IPS DF 19.7 (cell line): Measurements from ENCODE around the gene KLHL25.

Experiments used
- DNase-seq: peaks from one replicate; pipeline ENCODE4 v3.0.0-alpha.2; 2013; ENCODE audit warnings: low read depth, low spot score

The KLHL25 gene

DNA sequence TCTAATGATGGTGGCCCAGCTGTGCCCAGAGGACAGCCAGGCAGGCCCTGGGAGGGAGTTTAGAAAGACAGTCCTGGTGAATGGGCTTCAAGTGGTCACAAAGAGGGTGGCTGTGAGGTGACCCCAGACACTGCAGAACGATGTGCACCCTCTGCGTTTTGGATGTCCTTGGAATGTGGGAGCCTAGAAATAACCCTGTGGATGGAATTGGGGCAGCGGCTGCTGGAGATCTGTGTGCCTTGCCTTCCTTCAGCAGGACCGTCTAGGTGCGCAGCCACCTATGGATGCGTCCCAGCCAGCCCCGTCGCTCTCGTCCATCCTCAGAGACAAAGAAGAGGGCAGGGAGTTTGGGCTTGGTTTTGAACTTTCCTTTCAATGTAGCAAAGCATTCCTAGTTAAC is 46.5 kb downstream of the KLHL25 start:
- no peak for DNase-seq

DNA sequence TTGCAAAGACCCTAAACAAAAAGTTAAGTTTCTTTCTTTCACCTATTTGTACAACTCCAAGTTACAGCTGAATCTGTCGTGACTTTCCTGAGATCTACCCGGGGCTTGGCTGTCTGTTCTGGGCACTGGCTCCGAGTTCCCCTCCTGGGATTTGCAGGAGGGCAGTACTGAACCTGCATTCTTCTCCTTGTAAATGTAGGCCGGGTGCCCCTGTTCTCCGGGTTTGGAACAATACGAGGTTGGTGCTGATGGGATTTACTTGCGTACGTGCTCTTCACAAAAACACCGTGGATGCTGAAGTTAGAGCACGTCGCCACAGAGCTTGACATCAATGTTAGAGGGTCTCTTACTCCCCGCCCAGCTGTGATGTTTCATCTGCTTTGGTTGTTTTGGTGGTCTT is 48.1 kb downstream of the KLHL25 start:
- DNase-seq = no peak

DNA sequence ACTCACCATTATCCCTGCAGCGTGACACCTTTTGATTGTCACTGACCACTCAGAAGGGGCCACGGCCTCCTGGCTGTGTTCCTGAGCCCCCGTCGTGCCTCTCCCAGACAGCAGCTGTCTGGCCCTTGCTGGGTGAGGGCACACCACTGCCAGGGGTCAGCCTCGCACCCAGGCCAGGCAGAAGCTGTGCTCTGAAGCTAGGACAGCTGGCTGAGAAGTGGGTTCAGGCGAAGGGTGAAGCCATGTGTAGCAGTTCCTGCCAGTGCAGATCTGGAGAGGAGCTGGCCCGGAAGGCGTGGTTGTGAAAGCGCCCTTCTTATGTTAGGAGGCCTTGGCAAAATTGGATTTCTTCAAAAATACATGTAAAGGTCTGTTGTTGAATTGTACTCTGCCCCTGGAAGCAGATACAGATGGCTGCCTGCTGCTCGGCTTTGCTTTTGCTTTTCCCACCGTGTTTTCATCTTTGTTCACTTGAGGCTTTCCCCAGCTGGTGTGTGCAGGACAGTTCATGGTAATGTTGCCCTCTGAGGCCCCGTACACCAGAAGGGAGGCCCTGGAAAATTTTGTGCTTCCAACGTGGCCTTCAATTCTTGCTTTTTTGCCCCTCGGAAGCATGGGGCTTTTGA is 49.1 kb downstream of the KLHL25 start:
- no peak for DNase-seq

DNA sequence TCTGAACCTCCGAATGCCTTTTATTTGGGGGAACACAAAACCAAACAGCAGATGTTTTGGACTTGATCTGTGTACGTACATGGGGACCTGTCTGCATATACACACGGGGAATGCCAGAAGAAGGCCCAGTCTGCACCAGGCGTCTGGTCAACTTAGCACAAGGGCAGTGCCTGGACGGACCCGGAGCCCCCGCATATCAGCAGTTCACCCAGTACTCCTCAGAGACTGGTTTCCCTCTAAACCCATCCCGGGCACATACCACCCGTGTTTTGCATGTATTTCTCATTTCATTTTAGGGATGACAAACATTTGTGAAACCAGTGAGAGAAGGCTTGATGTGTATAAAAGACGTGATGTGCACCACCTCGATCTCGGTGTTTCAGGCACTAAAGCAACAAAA is 49.7 kb downstream of the KLHL25 start:
- no peak for DNase-seq

DNA sequence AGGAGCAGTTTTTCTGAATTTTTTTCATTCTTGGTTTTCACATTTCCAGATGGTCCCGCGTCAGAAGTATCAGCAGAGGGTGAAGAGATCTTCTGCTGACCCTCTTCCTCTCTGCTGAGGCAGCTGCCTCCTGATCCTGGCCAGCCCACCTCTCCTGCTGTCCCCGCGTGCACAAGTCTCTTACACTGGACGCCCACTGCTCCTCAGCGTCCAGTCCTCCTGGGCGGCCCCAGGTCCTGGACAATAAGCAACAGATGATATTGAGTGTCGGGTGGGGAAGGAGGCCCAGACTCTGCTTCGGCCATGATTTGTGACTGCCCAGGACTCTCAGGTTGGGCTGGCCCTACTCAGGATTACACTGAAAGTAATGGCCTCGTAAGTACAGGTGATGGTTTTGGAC is 50.1 kb downstream of the KLHL25 start:
- DNase-seq = no peak

DNA sequence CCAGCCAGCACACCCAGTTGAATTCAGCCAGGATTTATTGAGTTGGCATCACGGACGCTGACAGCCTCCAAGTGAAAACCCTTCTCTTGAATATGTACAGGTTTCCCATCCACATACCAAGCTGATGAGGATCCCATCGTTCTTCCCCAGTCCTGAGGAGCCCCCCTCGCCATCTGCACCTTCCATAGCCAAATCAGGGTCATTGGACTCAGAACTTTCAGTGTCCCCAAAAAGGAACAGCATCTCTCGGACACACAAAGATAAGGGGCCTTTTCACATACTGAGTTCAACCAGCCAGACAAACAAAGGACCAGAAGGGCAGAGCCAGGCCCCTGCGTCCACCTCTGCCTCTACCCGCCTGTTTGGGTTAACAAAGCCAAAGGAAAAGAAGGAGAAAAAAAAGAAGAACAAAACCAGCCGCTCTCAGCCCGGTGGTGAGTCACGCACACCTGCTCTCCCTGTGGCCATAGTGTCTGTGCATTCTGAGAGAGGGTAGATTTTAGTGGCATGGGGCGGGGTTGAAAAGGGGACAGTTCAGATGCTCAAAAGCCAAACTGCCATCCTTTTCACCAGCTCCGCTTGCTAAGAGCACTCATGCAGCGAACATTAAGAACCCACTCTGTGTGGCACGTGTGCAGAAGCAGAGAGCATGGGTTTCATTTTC is 51.2 kb downstream of the KLHL25 start:
- DNase-seq = no peak

DNA sequence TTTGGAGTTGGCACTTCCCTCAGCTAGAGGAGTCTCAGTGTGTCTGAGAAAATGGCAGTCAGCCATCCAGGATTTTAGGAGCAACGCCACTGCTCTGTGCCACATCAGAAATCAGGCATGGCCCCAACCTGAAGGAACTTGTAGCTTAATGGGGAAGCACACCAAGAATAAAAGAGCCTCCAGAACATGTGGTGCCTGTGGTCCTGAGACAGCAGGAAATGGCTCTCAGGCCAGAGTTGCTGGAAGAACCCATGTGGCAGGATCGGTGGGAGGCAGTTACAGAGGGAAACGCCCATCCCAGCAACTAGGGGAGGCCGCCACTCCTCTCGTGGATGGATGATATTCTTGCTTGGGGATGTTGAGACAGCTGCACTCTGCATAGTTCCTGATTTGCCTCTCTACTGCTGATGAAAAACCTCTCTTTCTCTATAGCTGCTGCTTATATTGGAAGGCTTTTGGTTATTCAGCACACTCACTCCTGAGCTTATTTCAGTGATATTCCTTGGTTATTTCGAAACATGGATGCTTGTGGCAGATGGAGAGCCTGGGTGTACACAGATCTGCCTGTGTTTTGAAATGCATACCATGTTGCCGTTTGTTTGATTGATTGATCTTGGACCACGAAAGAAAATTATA is 52.4 kb downstream of the KLHL25 start:
- no peak for DNase-seq

DNA sequence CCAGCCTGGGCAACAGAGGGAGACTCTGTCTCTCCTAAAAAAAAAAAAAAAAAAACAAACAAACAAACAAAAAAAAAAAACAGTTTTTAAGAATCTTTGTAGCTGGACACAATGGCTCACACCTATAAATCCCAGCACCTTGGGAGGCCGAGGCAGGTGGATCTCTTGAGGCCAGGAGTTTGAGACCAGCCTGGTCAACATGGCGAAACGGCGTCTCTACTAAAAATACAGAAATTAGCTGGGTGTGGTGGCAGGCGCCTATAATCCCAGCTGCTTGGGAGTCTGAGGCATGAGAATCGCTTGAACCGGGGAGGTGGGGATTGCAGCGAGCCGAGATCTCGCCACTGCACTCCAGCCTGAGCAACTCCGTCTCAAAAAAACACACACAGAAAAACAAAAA is 53.1 kb downstream of the KLHL25 start:
- DNase-seq = no peak

DNA sequence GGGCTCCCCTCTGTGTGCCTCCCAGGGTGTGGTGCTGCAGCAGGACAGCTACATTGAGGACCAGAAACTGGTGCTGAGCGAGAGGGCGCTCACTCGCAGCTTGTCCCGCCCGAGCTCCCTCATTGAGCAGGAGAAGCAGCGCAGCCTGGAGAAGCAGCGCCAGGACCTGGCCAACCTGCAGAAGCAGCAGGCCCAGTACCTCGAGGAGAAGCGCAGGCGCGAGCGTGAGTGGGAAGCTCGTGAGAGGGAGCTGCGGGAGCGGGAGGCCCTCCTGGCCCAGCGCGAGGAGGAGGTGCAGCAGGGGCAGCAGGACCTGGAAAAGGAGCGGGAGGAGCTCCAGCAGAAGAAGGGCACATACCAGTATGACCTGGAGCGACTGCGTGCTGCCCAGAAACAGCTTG is 53.7 kb downstream of the KLHL25 start:
- no peak for DNase-seq

DNA sequence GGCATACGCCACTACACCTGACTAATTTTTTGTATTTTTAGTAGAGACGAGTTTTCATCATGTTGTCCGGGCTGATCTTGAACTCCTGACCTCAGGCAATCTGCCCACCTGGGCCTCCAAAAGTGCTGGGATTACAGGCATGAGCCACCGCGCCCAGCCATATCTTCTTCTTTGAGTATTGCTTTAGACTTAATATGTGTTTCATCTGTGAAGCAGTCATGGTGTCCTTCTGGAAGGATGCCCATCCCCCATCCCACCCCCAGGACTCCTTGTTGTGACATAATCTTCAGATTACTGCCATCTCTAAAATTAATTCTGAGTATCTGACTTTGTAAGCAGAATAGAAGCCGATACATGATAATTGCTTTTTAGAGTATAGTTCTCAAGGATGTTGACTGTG is 57.7 kb downstream of the KLHL25 start:
- no peak for DNase-seq

DNA sequence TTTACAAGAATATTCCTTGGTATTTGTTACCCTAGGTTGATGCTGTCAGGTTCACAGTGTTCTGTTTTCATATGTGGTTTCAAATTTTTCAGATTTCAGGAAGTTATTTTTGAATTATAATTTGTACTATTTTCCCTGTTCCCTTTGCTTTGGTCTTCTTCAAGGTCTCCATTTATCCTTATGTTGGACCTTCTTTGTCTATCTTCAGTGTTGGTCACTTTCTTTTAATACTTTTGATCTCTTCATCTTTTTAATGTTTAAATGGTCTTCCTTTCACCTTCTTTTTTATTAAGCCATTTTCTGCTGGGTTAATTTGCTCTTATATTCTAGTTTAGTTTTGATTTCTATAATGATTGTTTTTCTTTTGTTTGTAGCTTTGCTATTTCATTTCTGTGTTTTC is 61.3 kb downstream of the KLHL25 start:
- DNase-seq = no peak

DNA sequence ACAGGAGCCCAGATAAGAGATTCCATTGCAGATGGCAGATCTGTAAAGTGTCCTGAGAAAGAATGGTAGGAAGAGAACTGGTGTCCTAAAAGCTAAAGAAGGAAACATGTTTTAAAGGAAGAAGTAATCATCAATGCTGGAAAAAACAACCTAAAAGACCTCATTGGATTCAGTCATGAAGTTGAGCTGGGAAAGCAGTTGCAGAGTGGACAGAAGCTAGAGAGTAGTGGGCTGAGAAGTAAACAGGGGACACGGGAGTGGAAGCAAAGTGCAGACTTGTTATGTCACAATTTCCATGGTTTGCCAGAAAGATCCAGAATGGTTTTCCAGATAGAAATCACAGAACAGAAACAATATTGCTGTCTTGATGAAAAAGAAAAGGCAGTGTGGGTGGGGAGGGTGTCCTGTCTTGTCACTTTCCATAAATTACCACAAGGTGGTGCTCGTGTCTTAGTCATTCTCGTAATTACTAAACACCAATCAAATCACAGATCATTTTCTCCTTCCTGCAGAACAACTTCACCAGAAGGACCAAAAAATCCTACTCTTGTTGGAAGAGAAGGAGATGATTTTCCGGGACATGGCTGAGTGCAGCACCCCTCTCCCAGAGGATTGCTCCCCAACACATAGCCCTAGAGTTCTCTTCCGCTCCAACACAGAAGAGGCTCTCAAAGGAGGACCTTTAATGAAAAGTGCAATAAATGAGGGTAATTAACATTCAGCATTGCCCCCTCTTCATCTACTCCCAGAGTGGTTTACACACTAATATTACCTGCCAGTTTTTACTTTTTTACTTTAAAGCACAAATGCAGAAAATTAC is 64.5 kb downstream of the KLHL25 start:
- DNase-seq = no peak

DNA sequence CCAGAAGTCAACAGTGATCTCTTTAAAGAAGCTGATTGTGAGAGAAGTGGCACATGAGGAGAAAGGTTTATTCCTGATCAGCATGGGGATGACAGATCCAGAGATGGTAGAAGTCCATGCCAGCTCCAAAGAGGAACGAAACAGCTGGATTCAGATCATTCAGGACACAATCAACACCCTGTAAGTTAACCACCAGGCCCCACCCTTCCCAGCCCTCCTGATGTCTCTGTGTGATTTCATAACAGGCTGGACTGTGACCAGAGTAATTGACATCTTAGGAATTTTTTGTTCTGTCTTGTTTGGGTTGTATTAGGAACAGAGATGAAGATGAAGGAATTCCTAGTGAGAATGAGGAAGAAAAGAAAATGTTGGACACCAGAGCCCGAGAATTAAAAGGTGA is 67.7 kb downstream of the KLHL25 start:
- no peak for DNase-seq

DNA sequence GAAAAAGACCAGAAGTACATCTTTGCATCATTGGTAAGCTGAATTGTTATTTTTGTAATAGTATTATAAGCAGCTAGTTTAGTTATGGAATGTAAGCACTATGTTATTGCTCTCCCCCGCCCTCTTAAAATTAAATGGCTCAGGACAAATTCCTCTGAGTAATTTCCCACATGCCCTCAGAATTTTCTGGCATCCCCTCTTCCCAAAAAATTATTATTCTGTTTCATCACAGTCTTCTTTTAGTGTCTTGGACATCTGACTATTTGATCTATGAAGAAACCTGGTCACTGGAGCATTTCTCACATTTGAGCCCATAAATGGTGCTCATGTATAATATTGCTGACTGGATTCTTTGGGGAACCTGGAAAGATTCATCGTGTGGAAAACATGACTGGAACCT is 68.3 kb downstream of the KLHL25 start:
- DNase-seq = no peak

DNA sequence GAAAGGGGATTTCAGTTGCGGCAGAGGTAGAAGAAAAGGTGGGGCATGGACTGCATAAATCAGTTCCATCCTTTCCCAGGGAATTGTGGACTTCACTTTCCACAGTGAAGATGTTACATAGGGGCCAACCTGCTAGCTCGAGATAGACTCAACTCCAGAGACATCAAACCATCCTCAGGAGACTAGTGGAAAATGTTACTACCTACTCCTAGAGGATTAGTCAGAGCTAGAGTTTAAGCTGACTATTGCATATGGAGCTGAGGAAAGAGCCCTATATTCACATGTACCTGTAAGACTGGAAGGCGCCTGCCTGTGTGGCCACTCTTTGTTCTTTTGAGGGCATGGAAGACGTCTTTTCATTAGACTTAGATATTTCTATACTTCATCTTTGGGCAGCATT is 69.2 kb downstream of the KLHL25 start:
- no peak for DNase-seq

DNA sequence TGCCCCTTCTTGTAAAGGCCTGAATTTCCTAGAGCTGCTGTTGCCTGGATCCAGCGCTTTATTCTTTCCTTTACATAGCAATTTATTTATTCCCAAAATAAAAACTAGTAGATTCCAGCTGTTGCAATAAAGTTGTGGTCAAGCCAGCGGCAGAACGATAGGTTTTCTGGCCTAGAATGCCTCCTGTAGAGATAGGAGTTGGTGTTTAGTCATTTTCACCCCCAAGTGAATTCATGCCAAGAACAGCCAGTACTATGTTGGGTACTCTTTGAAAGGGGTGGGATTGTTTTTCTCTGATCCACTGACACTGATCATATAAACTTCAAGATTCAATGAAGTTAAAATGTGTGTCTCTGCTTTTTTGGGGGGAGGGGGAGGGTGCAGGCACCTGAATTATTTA is 69.7 kb downstream of the KLHL25 start:
- no peak for DNase-seq

DNA sequence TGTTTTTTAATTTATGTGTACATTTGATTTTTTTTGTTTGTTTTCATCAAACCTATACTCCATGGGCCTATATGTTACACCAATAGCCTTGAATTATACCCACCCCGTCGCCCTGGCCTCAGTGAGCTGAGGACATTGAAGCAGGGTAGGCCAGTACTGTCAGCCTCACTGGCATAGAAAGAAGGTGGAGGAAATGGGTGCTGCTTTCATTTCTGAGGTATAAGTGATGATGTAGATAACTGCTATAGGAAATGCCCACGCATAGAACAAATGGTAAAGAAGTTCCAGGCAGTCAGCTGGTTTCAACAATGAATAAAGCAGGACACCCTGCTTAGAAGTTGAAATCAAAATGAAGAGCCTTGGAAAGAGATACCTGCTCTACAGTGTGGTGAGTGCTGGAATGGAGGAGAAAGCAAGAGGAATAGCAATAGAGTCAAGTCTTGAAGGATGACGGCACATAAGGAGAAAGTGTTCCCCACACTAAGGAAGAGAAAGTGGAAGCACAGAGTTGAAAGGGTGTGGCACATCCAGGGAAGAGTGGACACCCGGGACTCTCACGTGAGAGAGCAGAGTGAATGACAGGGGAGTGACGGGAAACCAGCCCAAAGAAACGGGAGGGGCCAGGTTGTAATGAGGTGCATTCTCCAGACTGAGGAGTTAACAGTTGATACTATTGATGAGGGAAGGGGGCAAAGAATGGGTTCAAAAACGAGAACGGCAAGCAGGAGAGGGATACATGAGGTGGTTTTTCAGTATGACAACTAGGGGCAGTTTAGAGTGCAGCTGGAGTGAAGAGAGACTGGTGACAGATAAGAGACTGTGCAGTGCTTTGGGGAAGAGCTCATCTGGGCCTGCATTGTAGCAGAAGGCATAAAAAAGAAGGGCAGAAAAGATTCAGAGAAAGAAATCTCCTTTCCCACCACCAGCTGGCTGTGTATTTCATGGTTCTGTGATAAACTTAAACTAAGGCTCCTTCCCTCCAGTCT is 70.5 kb downstream of the KLHL25 start:
- no peak for DNase-seq

DNA sequence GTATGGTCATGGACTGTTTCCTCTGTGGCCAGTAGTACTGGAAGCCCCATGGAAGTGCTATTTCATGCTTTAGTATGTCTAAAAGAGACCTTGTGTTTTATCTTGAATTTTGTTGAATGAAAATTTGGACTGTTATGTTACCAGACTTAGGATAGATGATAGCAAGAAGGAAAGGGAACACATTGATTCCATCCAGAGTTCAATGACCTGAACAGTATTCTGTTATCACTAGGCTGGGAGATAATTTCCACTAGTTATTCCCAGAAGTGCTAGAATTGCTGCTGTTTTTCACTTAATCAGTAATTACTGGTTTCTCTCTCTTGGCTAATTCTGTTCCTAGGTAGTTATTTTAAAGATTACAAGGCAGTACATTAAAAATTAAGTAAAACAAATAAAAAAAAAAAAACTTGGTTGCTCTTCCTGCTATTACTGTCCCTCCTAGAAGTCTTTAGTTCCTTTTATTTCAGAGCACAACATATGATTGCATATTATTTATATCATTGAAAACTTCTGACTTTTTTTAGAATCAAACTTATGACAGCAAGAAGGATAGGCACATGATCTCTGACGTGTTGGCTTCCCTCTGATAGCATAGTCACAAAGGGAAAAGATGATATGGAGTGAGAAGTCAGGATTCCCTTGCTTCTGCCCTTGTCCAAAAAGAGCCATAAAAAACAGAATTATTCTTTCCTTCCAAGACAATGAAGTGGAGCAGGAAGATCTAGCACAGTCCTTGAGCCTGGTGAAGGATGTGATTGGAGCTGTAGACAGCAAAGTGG is 72.2 kb downstream of the KLHL25 start:
- no peak for DNase-seq

DNA sequence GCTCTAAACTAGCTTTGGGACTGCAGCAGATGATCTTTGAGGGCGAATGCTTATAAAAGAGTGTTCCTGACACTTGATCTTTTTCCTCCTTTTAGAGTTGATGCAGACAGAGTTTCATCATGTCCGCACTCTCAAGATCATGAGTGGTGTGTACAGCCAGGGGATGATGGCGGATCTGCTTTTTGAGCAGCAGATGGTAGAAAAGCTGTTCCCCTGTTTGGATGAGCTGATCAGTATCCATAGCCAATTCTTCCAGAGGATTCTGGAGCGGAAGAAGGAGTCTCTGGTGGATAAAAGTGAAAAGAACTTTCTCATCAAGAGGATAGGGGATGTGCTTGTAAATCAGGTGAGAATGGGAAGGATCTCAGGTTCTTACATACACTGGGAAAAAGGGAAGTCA is 75.7 kb downstream of the KLHL25 start:
- DNase-seq = no peak

DNA sequence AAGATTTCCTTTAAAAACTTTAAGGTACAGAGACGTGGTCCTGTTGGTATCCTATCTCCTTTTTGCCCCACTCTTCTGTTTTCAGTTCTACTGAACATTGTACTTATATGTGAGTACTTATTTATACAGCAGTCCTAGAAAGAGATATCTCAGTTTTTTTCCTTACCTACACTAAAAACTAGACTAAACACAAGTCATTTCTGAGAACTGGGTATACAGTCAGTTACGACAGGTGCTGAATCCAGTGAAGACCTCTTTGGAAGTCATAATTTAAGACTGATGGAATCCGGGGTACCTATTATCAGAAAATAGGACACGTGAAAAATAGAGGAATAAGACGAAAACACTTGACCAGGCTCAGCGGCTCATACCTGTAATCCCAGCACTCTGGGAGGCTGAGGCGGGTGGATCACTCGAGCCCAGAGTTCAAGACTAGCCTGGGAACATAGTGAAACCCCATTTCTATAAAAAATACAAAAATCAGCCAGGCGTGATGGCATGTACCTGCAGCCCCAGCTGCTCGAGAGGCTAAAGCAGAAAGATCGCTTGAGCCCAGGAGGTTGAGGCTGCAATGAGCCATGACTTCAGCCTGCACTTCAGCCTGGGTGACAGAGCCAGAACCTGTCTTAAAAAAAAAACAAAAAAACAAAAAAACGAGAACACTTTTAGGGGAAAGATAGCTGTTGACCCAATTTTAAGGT is 76.3 kb downstream of the KLHL25 start:
- no peak for DNase-seq
